PC-3 (cell line): Measurements from ENCODE around the gene FALEC. TPM values are rescaled to one million over a fixed set of nuclear protein-coding genes. Genes with fewer than 3 reads are reported as not detected.

Experiments used
- ATAC-seq: fragments of 200-7000 bp; cut with Tn5 transposase; 2 replicates; pipeline ENCODE4 v1.9.1; 2020; ENCODE audit warnings: mild to moderate bottlenecking, moderate library complexity
- BruUV-seq: library from RNA; stranded (reverse); fragments of 400-500 nt; replicated peaks from 2 replicates; lab custom pipeline; 2021; lab: Mats Ljungman, UMichigan
- CTCF ChIA-PET: fragments of 300-600 bp; sonication (Branson Sonifier 250); formaldehyde crosslinking; loops from one replicate; lab custom pipeline; 2022; ENCODE audit warnings: antibody characterized with exemption; lab: Charles Lee
- POLR2A ChIA-PET: fragments of 300-600 bp; sonication (Branson Sonifier 250); formaldehyde crosslinking; loops from one replicate; lab custom pipeline; 2022; ENCODE audit warnings: antibody characterized with exemption; ENCODE audit not compliant: unreplicated experiment; lab: Charles Lee
- DNase-seq: peaks from one replicate; pipeline ENCODE4 v3.0.0-alpha.2; 2015
- H2AFZ ChIP-seq: fragments of 300-600 bp; sonication (generic); 2 replicates; pipeline ENCODE4 v1.6.0; 2016; ENCODE audit warnings: antibody characterized with exemption, low read length
- H3F3A ChIP-seq: fragments of 300-600 bp; sonication (generic); one replicate; pipeline ENCODE4 v1.6.0; 2017; ENCODE audit warnings: antibody characterized with exemption, low read length, control low read depth, mild to moderate bottlenecking; ENCODE audit not compliant: unreplicated experiment
- H3K27ac ChIP-seq: fragments of 300-600 bp; sonication (generic); 2 replicates; pipeline ENCODE4 v1.5.1; 2016; ENCODE audit warnings: mild to moderate bottlenecking, low read length
- H3K27me3 ChIP-seq: fragments of 300-600 bp; sonication (generic); 2 replicates; pipeline ENCODE4 v1.6.1; 2016; ENCODE audit warnings: low read length, mixed read lengths
- H3K36me3 ChIP-seq: fragments of 300-600 bp; sonication (generic); 2 replicates; pipeline ENCODE4 v1.6.1; 2016; ENCODE audit warnings: low read depth, mixed run types, low read length, mixed read lengths
- H3K4me1 ChIP-seq: fragments of 300-600 bp; sonication (generic); 2 replicates; pipeline ENCODE4 v1.5.1; 2016; ENCODE audit warnings: low read length; ENCODE audit not compliant: insufficient read depth
- H3K4me2 ChIP-seq: fragments of 300-600 bp; sonication (generic); 2 replicates; pipeline ENCODE4 v1.6.0; 2016; ENCODE audit warnings: low read length
- H3K4me3 ChIP-seq: fragments of 300-600 bp; sonication (generic); 2 replicates; pipeline ENCODE4 v1.5.1; 2016; ENCODE audit warnings: mild to moderate bottlenecking, low read length, mixed read lengths
- H3K79me2 ChIP-seq: fragments of 300-600 bp; sonication (generic); 2 replicates; pipeline ENCODE4 v1.6.1; 2017; ENCODE audit warnings: low read length, mixed read lengths
- H3K9ac ChIP-seq: fragments of 300-600 bp; sonication (generic); 2 replicates; pipeline ENCODE4 v1.6.0; 2016; ENCODE audit warnings: mild to moderate bottlenecking, low read length
- H3K9me2 ChIP-seq: fragments of 300-600 bp; sonication (generic); replicated peaks from 2 replicates; pipeline ENCODE4 v1.6.1; 2016; ENCODE audit warnings: mixed run types, low read length, mixed read lengths
- H3K9me3 ChIP-seq: fragments of 300-600 bp; sonication (generic); 2 replicates; pipeline ENCODE4 v1.6.1; 2016; ENCODE audit warnings: low read length, mixed read lengths
- H4K20me1 ChIP-seq: fragments of 300-600 bp; sonication (generic); 2 replicates; pipeline ENCODE4 v1.6.1; 2016; ENCODE audit warnings: low read length, mixed read lengths
- CTCF ChIP-seq: fragments of 300-600 bp; sonication (generic); conservative IDR thresholded peaks from 2 replicates; pipeline ENCODE4 v1.5.1; 2017; ENCODE audit warnings: antibody characterized with exemption, low read depth, mild to moderate bottlenecking, low read length
- EZH2 ChIP-seq: fragments of 300-600 bp; sonication (generic); IDR thresholded peaks from one replicate; pipeline ENCODE4 v1.6.1; 2017; ENCODE audit warnings: antibody characterized with exemption, mild to moderate bottlenecking, low read length; ENCODE audit not compliant: unreplicated experiment
- EZH2phosphoT487 ChIP-seq: fragments of 300-600 bp; sonication (generic); IDR thresholded peaks from 2 replicates; pipeline ENCODE4 v1.6.1; 2018; ENCODE audit warnings: mild to moderate bottlenecking, antibody characterized with exemption, low read length, borderline replicate concordance
- intact Hi-C: fragments of 100-400 bp; cut with micrococcal nuclease; formaldehyde crosslinking; loops from 2 replicates; pipeline ENCODE4 v1.9.0; 2023
- total RNA-seq: library from RNA; depleted of rRNA; stranded (reverse); fragments of >200 nt; gene quantifications from 2 replicates; pipeline ENCODE4 v1.2.3, GENCODE V29; 2014

Gene FALEC
- total RNA-seq, 1 experiment from 2014 or later = 0.73 TPM

- H3K27me3 ChIP-seq = no peaks in the 10 kb centered on the region
- peaks cover 34% of the 10 kb centered on the region for H3K4me1 ChIP-seq
- BruUV-seq = no TSS peak
- no peak overlapping the region for H2AFZ ChIP-seq
- H3K36me3 ChIP-seq = no peaks in the 10 kb centered on the region
- no peaks in the 10 kb centered on the region for H3K9me2 ChIP-seq
- 0 out of 2 replicates have a peak, but pooled peaks cover 6% of the 10 kb centered on the region for H3K79me2 ChIP-seq
- no peaks in the 10 kb centered on the region for H4K20me1 ChIP-seq
- no peak overlapping the region for H3K9ac ChIP-seq
- POLR2A ChIA-PET = interaction anchor here (0.5 to 0.6 kb wide), 2 partner anchors 265 to 296 kb away, joined by 3 to 5 read pairs; no protein-coding TSS in a partner anchor
- DNase-seq = no peak
- no peak for ATAC-seq
- H3K27ac ChIP-seq = no peak overlapping the region
- no peak overlapping the region for H3K4me2 ChIP-seq
- peaks cover 3% of the 10 kb centered on the region for H3F3A ChIP-seq
- CTCF ChIA-PET = no interaction called here
- H3K4me3 ChIP-seq = no peak overlapping the region
- intact Hi-C loops = no loop called here
- TF ChIP-seq CTCF (no peak), EZH2phosphoT487 (no peak), EZH2 (no peak)
- no peaks in the 10 kb centered on the region for H3K9me3 ChIP-seq
Measured at GRCh38 chr1:150558761-150559655, 43.5 kb downstream of the FALEC start.

DNA sequence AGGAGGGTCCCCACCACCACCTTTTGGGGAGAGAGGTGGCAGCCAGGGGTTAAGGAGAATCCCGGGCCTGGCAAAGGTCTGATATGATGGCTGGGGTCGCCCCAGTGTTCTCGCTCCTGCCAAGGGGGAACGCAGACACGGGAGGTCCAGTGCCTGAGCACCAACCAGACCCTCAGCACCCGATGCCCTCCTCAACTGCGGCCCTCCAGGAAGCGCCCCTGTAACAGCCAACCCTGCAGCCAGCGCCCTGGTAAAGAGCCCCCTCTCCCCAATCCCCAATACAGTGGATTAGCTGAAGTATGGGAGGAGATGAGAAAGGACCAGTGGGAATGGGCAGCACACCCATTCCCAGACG lies 44.1 kb downstream of the FALEC start:
- no peak for TF ChIP-seq EZH2
- no peak for TF ChIP-seq CTCF
- no peak for TF ChIP-seq EZH2phosphoT487
- H3K4me2 ChIP-seq = no peak overlapping the region
- H3K4me1 ChIP-seq = peaks cover 37% of the 10 kb centered on the region
- peaks cover 6% of the 10 kb centered on the region; the same call in 1 of the 2 replicates for H3K79me2 ChIP-seq
- no peak overlapping the region for H3K27ac ChIP-seq
- intact Hi-C loops = loop anchor here (2.0 to 10.0 kb wide), 4 partner anchors 61 to 435 kb away; partner anchors contain the start of genes GOLPH3L and SETDB1
- no peak for DNase-seq
- ATAC-seq = no peak
- H3K9ac ChIP-seq = no peak overlapping the region
- no peaks in the 10 kb centered on the region for H3K27me3 ChIP-seq
- no TSS peak for BruUV-seq
- no peaks in the 10 kb centered on the region for H4K20me1 ChIP-seq
- peaks cover 3% of the 10 kb centered on the region for H3F3A ChIP-seq
- H3K9me3 ChIP-seq = no peaks in the 10 kb centered on the region
- ChIA-PET POLR2A (no interaction called here), CTCF (no interaction called here)
- H3K4me3 ChIP-seq = no peak overlapping the region
- no peaks in the 10 kb centered on the region for H3K36me3 ChIP-seq
- no peaks in the 10 kb centered on the region for H3K9me2 ChIP-seq
- H2AFZ ChIP-seq = no peak overlapping the region

GRCh38 chr1:150560011-150560438 lies 44.5 kb downstream of the FALEC start:
- DNase-seq = peak; percentile 81
- Histone ChIP-seq H3K4me1 (peaks cover 37% of the 10 kb centered on the region), H2AFZ (no peak overlapping the region), H3K9ac (no peak overlapping the region), H3K27me3 (no peaks in the 10 kb centered on the region), H3K79me2 (peaks cover 10% of the 10 kb centered on the region; the same call in 1 of the 2 replicates), H3K9me3 (no peaks in the 10 kb centered on the region), H3K4me3 (no peak overlapping the region), H3K27ac (peak overlapping the region; percentile 96; the same call in 1 of the 2 replicates), H3K9me2 (no peaks in the 10 kb centered on the region), H3F3A (peaks cover 3% of the 10 kb centered on the region), H3K4me2 (peak overlapping the region; percentile 94; the same call in 1 of the 2 replicates), H3K36me3 (no peaks in the 10 kb centered on the region), H4K20me1 (no peaks in the 10 kb centered on the region)
- ChIA-PET POLR2A (no interaction called here), CTCF (interaction anchor here (0.5 to 1.2 kb wide), 3 partner anchors 253 to 446 kb away, joined by 3 to 22 read pairs (median 5); no protein-coding TSS in a partner anchor)
- intact Hi-C loops = loop anchor here (2.0 to 10.0 kb wide), 4 partner anchors 61 to 435 kb away; partner anchors contain the start of genes GOLPH3L and SETDB1
- TF ChIP-seq CTCF = peak; percentile 97
- no peak for TF ChIP-seq EZH2phosphoT487
- TF ChIP-seq EZH2 = no peak
- no TSS peak for BruUV-seq
- ATAC-seq = no peak; the same call in 1 of the 2 replicates
